ENCODE measurements around the gene PUS7L. TPM values are rescaled to one million over a fixed set of nuclear protein-coding genes. Genes with fewer than 3 reads are reported as not detected.

Gene PUS7L
- total RNA-seq, 2 donors from 2014 or later = 15.2 to 23.6 TPM

DNA sequence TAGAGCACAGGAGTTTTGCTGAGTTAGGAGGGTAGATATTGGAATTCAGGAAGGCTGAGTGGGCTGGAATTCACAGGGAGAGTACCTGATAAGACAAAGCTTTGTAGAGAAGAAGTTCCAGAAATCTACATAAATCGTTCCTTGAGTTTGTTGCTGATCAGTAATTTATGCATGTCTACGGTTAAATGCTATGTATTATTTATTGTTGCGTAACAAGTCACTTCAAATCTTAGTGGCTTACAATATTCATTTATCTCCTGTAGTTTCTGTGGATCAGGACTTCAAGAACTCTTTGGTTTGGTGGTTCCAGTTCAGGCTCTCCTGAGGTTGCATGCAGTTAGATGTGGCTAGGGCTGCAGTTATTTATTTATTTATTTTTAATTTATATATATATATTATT is 7.8 kb downstream of the PUS7L start:
- Mint-ChIP-seq H3K4me1 (no peaks in the 10 kb centered on the region), H3K36me3 (ENCODE audit: low read depth) (peaks cover 45% of the 10 kb centered on the region), H3K27ac (no peak overlapping the region), H3K9me3 (peaks cover 7% of the 10 kb centered on the region), H3K4me3 (no peak overlapping the region), H3K27me3 (ENCODE audit: insufficient read depth) (no peaks in the 10 kb centered on the region)
- no peak overlapping the region for H3K27ac ChIP-seq (ENCODE audit: low read depth, low read length)
- no peak overlapping the region for H3K4me3 ChIP-seq (ENCODE audit: low read length)
- no peak for TF ChIP-seq CTCF (conservative IDR thresholded peaks at IDR 0.05)
- no peak for DNase-seq
- no peaks in the 10 kb centered on the region for H3K9me3 ChIP-seq (ENCODE audit: control insufficient read depth, low read length)
- H3K36me3 ChIP-seq (ENCODE audit: control insufficient read depth, insufficient read depth, low read length) = no peaks in the 10 kb centered on the region
- H3K4me1 ChIP-seq (ENCODE audit: control insufficient read depth, insufficient read depth, low read length) = no peaks in the 10 kb centered on the region
- H3K9ac ChIP-seq (ENCODE audit: extremely low read depth, low read length, poor library complexity, severe bottlenecking) = no peak overlapping the region
- no peaks in the 10 kb centered on the region for H3K27me3 ChIP-seq (ENCODE audit: control insufficient read depth, insufficient read depth, low read length, poor library complexity, severe bottlenecking)
- WGBS, 2 experiments (ENCODE audit: insufficient coverage in 1 of 2, insufficient read length in 1 of 2) = 81 to 100% methylated on average over 1 to 2 of the region's 3 CpGs

DNA sequence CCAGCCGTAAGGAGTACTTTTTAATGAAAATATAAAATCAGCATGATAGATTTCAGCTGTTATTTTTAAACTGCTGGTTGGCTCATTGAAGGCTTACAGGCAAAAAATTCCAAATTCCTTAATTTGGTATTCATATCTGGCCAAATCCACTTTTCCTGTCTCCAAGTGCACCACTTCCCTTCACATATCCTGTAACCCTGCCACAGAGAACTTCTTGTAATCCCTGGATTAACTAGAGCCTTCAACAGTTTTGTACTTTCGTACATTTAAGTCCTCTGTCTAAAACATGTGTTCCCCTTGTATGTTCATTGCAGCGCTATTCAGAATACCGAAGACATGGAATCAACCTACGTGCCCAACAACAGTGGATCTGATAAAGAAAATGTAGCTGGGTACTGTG is 9.6 kb downstream of the PUS7L start:
- Mint-ChIP-seq H3K27me3 (ENCODE audit: insufficient read depth) (no peaks in the 10 kb centered on the region), H3K9me3 (peaks cover 7% of the 10 kb centered on the region), H3K36me3 (ENCODE audit: low read depth) (peaks cover 46% of the 10 kb centered on the region), H3K27ac (no peak overlapping the region), H3K4me3 (no peak overlapping the region), H3K4me1 (no peaks in the 10 kb centered on the region)
- no peak for TF ChIP-seq CTCF (conservative IDR thresholded peaks at IDR 0.05)
- H3K27ac ChIP-seq (ENCODE audit: low read depth, low read length) = no peak overlapping the region
- no peak for DNase-seq
- no peaks in the 10 kb centered on the region for H3K4me1 ChIP-seq (ENCODE audit: control insufficient read depth, insufficient read depth, low read length)
- H3K9me3 ChIP-seq (ENCODE audit: control insufficient read depth, low read length) = no peaks in the 10 kb centered on the region
- H3K4me3 ChIP-seq (ENCODE audit: low read length) = no peak overlapping the region
- peaks cover 16% of the 10 kb centered on the region for H3K36me3 ChIP-seq (ENCODE audit: control insufficient read depth, insufficient read depth, low read length)
- H3K9ac ChIP-seq (ENCODE audit: extremely low read depth, low read length, poor library complexity, severe bottlenecking) = no peak overlapping the region
- H3K27me3 ChIP-seq (ENCODE audit: control insufficient read depth, insufficient read depth, low read length, poor library complexity, severe bottlenecking) = no peaks in the 10 kb centered on the region
- 96 to 100% methylated on average over 4 to 5 of the region's 5 CpGs for WGBS, 2 experiments (ENCODE audit: insufficient coverage in 1 of 2, insufficient read length in 1 of 2)

GRCh38 chr12:43744826-43745225 is 13.8 kb downstream of the PUS7L start:
- H3K27me3 ChIP-seq (ENCODE audit: control insufficient read depth, insufficient read depth, low read length, poor library complexity, severe bottlenecking) = no peaks in the 10 kb centered on the region
- no peak for TF ChIP-seq CTCF (conservative IDR thresholded peaks at IDR 0.05)
- H3K27ac ChIP-seq (ENCODE audit: low read depth, low read length) = no peak overlapping the region
- H3K9ac ChIP-seq (ENCODE audit: extremely low read depth, low read length, poor library complexity, severe bottlenecking) = no peak overlapping the region
- H3K4me1 ChIP-seq (ENCODE audit: control insufficient read depth, insufficient read depth, low read length) = no peaks in the 10 kb centered on the region
- H3K9me3 Mint-ChIP-seq = no peaks in the 10 kb centered on the region
- peaks cover 19% of the 10 kb centered on the region for H3K36me3 ChIP-seq (ENCODE audit: control insufficient read depth, insufficient read depth, low read length)
- H3K36me3 Mint-ChIP-seq (ENCODE audit: low read depth) = peaks cover 37% of the 10 kb centered on the region
- no peak overlapping the region for H3K4me3 ChIP-seq (ENCODE audit: low read length)
- no peak for DNase-seq
- H3K27me3 Mint-ChIP-seq (ENCODE audit: insufficient read depth) = no peaks in the 10 kb centered on the region
- no peak overlapping the region for H3K4me3 Mint-ChIP-seq
- no peak overlapping the region for H3K27ac Mint-ChIP-seq
- no peaks in the 10 kb centered on the region for H3K9me3 ChIP-seq (ENCODE audit: control insufficient read depth, low read length)
- H3K4me1 Mint-ChIP-seq = no peaks in the 10 kb centered on the region
